Measurements from ENCODE around the gene DCX. TPM values are rescaled to one million over a fixed set of nuclear protein-coding genes. Genes with fewer than 3 reads are reported as not detected.

Gene DCX
- under 1 TPM in 2 of 4 donors, not detected in 2; 0.04 to 0.26 TPM for total RNA-seq

DNA sequence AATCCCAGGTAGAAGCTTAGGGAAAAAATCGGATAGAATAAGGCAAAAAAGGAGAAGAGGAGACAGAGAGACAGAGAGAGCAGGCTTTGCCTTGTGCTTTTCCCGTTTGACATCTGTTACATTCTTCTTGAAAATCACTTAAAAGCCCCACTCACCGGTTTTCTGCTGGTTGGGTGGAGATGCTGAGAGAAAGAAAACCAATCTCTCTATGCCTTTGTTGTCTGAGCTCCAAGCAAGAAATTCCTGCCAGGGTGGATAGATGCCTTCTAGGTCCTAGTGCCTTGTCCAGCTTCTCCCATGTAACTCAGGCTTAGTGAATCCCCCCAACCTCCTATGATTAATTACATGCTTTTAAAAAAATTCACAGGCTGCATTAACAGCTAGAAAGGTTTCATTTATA, at the start of gene DCX:
TSS of gene DCX (minus strand) at position 210 of the 400 bp plus-strand sequence. CDS start 1,794 bp downstream, outside the sequence.
- H3K9me3 ChIP-seq = no peaks in the 10 kb centered on the region
- TF ChIP-seq POLR2A (IDR thresholded peaks at IDR 0.05) = no peak
- TF ChIP-seq, protein P1, sequence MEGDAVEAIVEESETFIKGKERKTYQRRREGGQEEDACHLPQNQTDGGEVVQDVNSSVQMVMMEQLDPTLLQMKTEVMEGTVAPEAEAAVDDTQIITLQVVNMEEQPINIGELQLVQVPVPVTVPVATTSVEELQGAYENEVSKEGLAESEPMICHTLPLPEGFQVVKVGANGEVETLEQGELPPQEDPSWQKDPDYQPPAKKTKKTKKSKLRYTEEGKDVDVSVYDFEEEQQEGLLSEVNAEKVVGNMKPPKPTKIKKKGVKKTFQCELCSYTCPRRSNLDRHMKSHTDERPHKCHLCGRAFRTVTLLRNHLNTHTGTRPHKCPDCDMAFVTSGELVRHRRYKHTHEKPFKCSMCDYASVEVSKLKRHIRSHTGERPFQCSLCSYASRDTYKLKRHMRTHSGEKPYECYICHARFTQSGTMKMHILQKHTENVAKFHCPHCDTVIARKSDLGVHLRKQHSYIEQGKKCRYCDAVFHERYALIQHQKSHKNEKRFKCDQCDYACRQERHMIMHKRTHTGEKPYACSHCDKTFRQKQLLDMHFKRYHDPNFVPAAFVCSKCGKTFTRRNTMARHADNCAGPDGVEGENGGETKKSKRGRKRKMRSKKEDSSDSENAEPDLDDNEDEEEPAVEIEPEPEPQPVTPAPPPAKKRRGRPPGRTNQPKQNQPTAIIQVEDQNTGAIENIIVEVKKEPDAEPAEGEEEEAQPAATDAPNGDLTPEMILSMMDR (IDR thresholded peaks at IDR 0.05) = no peak
- H3K27ac ChIP-seq = no peak within 1 kb of the TSS
- no peaks in the 10 kb centered on the region for H3K4me1 ChIP-seq
- no peak within 1 kb of the TSS for H3K4me3 ChIP-seq
- intact Hi-C loops (cut with DNase I) = no loop called here
- DNase-seq = no peak
- WGBS, 2 donors = 4 to 9% methylated on average over 3 of the region's 3 CpGs
- H3K36me3 ChIP-seq = no peaks in the 10 kb centered on the region
- peaks cover 0 to 4% (median 2%) of the 10 kb centered on the region in 4 donors for H3K27me3 ChIP-seq

DNA sequence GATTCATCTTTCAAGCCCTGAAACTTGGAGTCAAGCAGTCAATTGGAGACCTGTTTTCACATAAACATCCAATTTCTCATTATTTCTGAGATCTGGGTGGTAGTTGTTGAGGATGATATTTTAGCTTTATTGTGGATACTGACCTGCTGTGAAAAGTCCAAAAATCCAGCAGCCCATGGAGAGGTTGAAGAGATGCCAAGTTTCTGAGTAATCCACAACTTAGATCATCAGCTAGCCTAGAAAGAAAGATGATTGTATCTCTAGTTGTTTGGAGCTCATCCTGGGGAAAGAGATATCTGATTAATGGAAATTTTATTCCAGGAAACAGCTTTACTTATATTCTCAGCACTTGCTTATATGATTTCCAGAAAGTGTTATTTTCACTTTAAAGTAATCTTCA, 48.6 kb upstream of the DCX start:
- Histone ChIP-seq H3K27ac (no peak overlapping the region), H3K4me1 (no peaks in the 10 kb centered on the region), H3K36me3 (no peaks in the 10 kb centered on the region), H3K27me3 (no peaks in the 10 kb centered on the region), H3K4me3 (no peak overlapping the region), H3K9me3 (peaks cover 0 to 7% (median 0%) of the 10 kb centered on the region in 3 donors)
- DNase-seq = no peak
- intact Hi-C loops (cut with DNase I) = no loop called here
- TF ChIP-seq, protein P1 (IDR thresholded peaks at IDR 0.05) = no peak
- no peak for TF ChIP-seq POLR2A (IDR thresholded peaks at IDR 0.05)

DNA sequence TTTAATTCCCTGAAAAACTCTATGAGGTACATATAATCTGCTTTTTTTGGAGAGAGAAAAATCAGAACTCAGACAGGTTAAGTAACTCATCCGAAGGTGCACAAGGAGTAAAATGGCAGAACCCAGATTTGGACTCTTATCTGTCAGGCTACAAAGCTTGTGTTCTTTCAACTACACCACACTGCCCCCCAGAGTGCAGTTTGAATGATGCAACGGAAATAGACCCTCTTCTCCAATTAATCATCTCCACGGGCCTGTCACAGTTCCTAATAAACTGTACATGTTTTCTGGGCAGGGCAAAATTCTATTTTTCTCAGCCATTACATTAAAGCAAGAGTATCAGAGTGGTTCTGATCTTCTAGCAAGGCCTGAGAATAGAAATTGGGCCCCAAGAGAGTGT, 35.3 kb upstream of the DCX start:
- intact Hi-C loops (cut with DNase I) = no loop called here
- DNase-seq = no peak
- Histone ChIP-seq H3K27me3 (no peaks in the 10 kb centered on the region), H3K4me1 (no peaks in the 10 kb centered on the region), H3K4me3 (no peak overlapping the region), H3K27ac (no peak overlapping the region), H3K9me3 (no peaks in the 10 kb centered on the region), H3K36me3 (no peaks in the 10 kb centered on the region)
- TF ChIP-seq POLR2A (IDR thresholded peaks at IDR 0.05) = no peak
- TF ChIP-seq, protein P1 (IDR thresholded peaks at IDR 0.05) = peak in 1 of 6 experiments; percentile 18
- WGBS, 2 donors = 16 to 29% methylated on average over 3 of the region's 3 CpGs

DNA sequence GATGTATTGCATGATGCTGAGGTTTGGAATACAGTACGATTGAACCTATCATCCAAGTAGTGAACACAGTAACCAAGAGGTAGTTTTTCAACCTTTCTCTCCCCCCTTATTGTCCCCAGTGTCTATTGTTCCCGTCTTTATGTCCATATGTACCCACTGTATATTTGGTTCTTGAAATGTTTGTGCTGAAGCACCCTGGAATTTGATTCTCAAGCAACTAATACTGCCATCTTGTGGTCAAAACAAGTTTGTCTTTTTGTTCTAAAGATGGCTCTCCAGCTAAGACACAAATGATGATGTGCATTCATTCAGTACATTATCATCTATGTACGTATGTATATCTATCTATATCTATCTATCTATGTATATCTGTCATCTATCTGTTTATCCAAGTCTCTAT, 33.5 kb upstream of the DCX start:
- WGBS, 2 donors = 15 to 26% methylated on average over 3 of the region's 3 CpGs
- H3K4me3 ChIP-seq = no peak overlapping the region
- H3K9me3 ChIP-seq = no peaks in the 10 kb centered on the region
- no peak for TF ChIP-seq POLR2A (IDR thresholded peaks at IDR 0.05)
- TF ChIP-seq, protein P1 (IDR thresholded peaks at IDR 0.05) = peak in 5 of 6 experiments; percentile 28 to 56 (median 44)
- H3K27ac ChIP-seq = no peak overlapping the region
- intact Hi-C loops (cut with DNase I) = no loop called here
- no peaks in the 10 kb centered on the region for H3K36me3 ChIP-seq
- H3K27me3 ChIP-seq = no peaks in the 10 kb centered on the region
- H3K4me1 ChIP-seq = no peaks in the 10 kb centered on the region
- DNase-seq = no peak

DNA sequence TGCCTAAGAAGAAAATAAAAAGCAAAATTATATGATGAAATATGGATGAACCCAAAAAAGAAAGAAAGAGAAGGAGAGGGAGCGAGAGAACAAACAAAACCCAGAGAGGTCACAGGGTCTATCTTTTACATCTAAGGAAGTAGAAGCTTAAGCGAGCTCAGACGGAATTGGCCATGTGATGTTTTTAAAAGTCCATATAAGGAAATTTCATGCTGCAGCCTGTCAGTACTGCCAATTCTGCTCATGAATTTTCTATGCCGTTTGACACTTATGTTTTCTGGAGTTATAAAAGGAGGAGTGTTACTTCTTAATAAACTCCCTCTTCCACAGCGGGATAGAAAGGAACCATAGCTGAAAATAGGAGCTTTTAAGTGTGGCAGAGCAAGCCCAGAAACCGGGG, 32.9 kb upstream of the DCX start:
- DNase-seq = no peak
- Histone ChIP-seq H3K27me3 (no peaks in the 10 kb centered on the region), H3K4me3 (no peak overlapping the region), H3K9me3 (no peaks in the 10 kb centered on the region), H3K27ac (no peak overlapping the region), H3K4me1 (no peaks in the 10 kb centered on the region), H3K36me3 (no peaks in the 10 kb centered on the region)
- intact Hi-C loops (cut with DNase I) = no loop called here
- WGBS, 2 donors = 15 to 25% methylated on average over 6 of the region's 6 CpGs
- TF ChIP-seq, protein P1 (IDR thresholded peaks at IDR 0.05) = no peak
